H9 (cell line): ENCODE data around the gene SLAMF7. TPM values are rescaled to one million over a fixed set of nuclear protein-coding genes. Genes with fewer than 3 reads are reported as not detected.

Source experiments
- DNase-seq: peaks from one replicate; pipeline ENCODE4 v3.0.0-alpha.2; 2017
- H2AFZ ChIP-seq: one replicate; pipeline ENCODE4 v1.6.1; 2013; ENCODE audit warnings: mild to moderate bottlenecking, low read length, control low read depth, moderate library complexity
- H2AK5ac ChIP-seq: 2 replicates; pipeline ENCODE4 v1.6.1; 2013; ENCODE audit warnings: low read length, control low read depth, mixed read lengths; ENCODE audit not compliant: insufficient read length
- H2BK120ac ChIP-seq: one replicate; pipeline ENCODE4 v1.6.1; 2013; ENCODE audit warnings: low read depth, mild to moderate bottlenecking, low read length, control low read depth, inconsistent platforms; ENCODE audit not compliant: poor library complexity, severe bottlenecking
- H2BK12ac ChIP-seq: 2 replicates; pipeline ENCODE4 v1.6.1; 2013; ENCODE audit warnings: low read length, control low read depth, mixed read lengths, low read depth; ENCODE audit not compliant: insufficient read length
- H2BK15ac ChIP-seq: 2 replicates; pipeline ENCODE4 v1.6.1; 2013; ENCODE audit warnings: low read depth, low read length, control low read depth
- H2BK20ac ChIP-seq: one replicate; pipeline ENCODE4 v1.6.1; 2013; ENCODE audit warnings: low read depth, mild to moderate bottlenecking, low read length, control low read depth, inconsistent platforms; ENCODE audit not compliant: poor library complexity, severe bottlenecking
- H2BK5ac ChIP-seq: 2 replicates; pipeline ENCODE4 v1.6.1; 2013; ENCODE audit warnings: low read length, control low read depth, mixed read lengths; ENCODE audit not compliant: insufficient read length
- H3K14ac ChIP-seq: 2 replicates; pipeline ENCODE4 v1.6.1; 2013; ENCODE audit warnings: low read length, control low read depth; ENCODE audit not compliant: insufficient read depth
- H3K18ac ChIP-seq: 2 replicates; pipeline ENCODE4 v1.6.1; 2013; ENCODE audit warnings: low read depth, mild to moderate bottlenecking, mixed read lengths, low read length, control low read depth; ENCODE audit not compliant: insufficient read length
- H3K23ac ChIP-seq: 2 replicates; pipeline ENCODE4 v1.6.1; 2013; ENCODE audit warnings: low read length, control low read depth, mixed read lengths, low read depth; ENCODE audit not compliant: insufficient read length
- H3K23me2 ChIP-seq: 2 replicates; pipeline ENCODE4 v1.6.1; 2013; ENCODE audit warnings: low read depth, mild to moderate bottlenecking, mixed read lengths, low read length, control low read depth; ENCODE audit not compliant: insufficient read length, poor library complexity, severe bottlenecking
- H3K27ac ChIP-seq: 2 replicates; pipeline ENCODE4 v1.5.1; 2013; ENCODE audit warnings: low read length, control low read depth, mixed read lengths, low read depth; ENCODE audit not compliant: insufficient read length
- H3K27me3 ChIP-seq: 2 replicates; pipeline ENCODE4 v1.6.1; 2013; ENCODE audit warnings: low read length, control low read depth, inconsistent platforms; ENCODE audit not compliant: insufficient read depth
- H3K4ac ChIP-seq: 2 replicates; pipeline ENCODE4 v1.6.1; 2013; ENCODE audit warnings: low read depth, mild to moderate bottlenecking, control low read depth, inconsistent platforms, low read length, moderate library complexity
- H3K4me1 ChIP-seq: 2 replicates; pipeline ENCODE4 v1.6.1; 2013; ENCODE audit warnings: low read length, control low read depth, inconsistent platforms; ENCODE audit not compliant: insufficient read depth
- H3K4me2 ChIP-seq: 2 replicates; pipeline ENCODE4 v1.6.1; 2013; ENCODE audit warnings: low read length, control low read depth, mixed read lengths; ENCODE audit not compliant: insufficient read length, insufficient read depth
- H3K56ac ChIP-seq: 2 replicates; pipeline ENCODE4 v1.6.1; 2013; ENCODE audit warnings: low read depth, mild to moderate bottlenecking, mixed read lengths, low read length, control low read depth; ENCODE audit not compliant: insufficient read length
- H3K79me1 ChIP-seq: 2 replicates; pipeline ENCODE4 v1.6.1; 2013; ENCODE audit warnings: low read depth, mild to moderate bottlenecking, moderate library complexity, low read length, control low read depth, inconsistent platforms; ENCODE audit not compliant: insufficient read depth, poor library complexity, severe bottlenecking
- H3K79me2 ChIP-seq: 2 replicates; pipeline ENCODE4 v1.6.1; 2013; ENCODE audit warnings: low read length, control low read depth, inconsistent platforms; ENCODE audit not compliant: insufficient read depth
- H3K9ac ChIP-seq: 2 replicates; pipeline ENCODE4 v1.6.1; 2013; ENCODE audit warnings: low read length, control low read depth, mixed read lengths; ENCODE audit not compliant: insufficient read length; ENCODE audit errors: extremely low read depth
- H3K9me3 ChIP-seq: one replicate; pipeline ENCODE4 v1.6.1; 2013; ENCODE audit warnings: low read depth, low read length, inconsistent platforms; ENCODE audit not compliant: control insufficient read depth
- H3T11ph ChIP-seq: one replicate; pipeline ENCODE4 v1.6.1; 2013; ENCODE audit warnings: mild to moderate bottlenecking, low read length, control low read depth, inconsistent platforms
- H4K20me1 ChIP-seq: one replicate; pipeline ENCODE4 v1.6.1; 2013; ENCODE audit not compliant: control insufficient read depth, insufficient read length, insufficient read depth
- H4K5ac ChIP-seq: 2 replicates; pipeline ENCODE4 v1.6.1; 2013; ENCODE audit warnings: low read depth, mild to moderate bottlenecking, mixed read lengths, low read length, control low read depth; ENCODE audit not compliant: insufficient read length
- H4K8ac ChIP-seq: replicated peaks from 2 replicates; pipeline ENCODE4 v1.6.1; 2013; ENCODE audit warnings: low read length, control low read depth, mixed read lengths, low read depth; ENCODE audit not compliant: insufficient read length
- H4K91ac ChIP-seq: 2 replicates; pipeline ENCODE4 v1.6.1; 2013; ENCODE audit warnings: low read depth, mild to moderate bottlenecking, moderate library complexity, mixed read lengths, low read length, control low read depth; ENCODE audit not compliant: insufficient read length
- H3K27ac Mint-ChIP-seq, 3 experiments: 2 replicates in 2 of 3; 3 replicates in 1 of 3; pipeline ENCODE4 v1.8.0; 2020 to 2021; ENCODE audit warnings: mixed read lengths in 3 of 3, mild to moderate bottlenecking in 1 of 3, moderate library complexity in 1 of 3
- H3K27me3 Mint-ChIP-seq: 2 replicates; pipeline ENCODE4 v1.8.0; 2021; ENCODE audit warnings: low read depth, mild to moderate bottlenecking, moderate library complexity, mixed read lengths
- H3K36me3 Mint-ChIP-seq, 3 experiments: 2 replicates in 2 of 3; 3 replicates in 1 of 3; pipeline ENCODE4 v1.8.0; 2020 to 2021; ENCODE audit warnings: low read depth in 3 of 3, mixed read lengths in 3 of 3; ENCODE audit not compliant: insufficient read depth in 1 of 3
- H3K4me1 Mint-ChIP-seq, 2 experiments: 2 replicates each; pipeline ENCODE4 v1.8.0; 2020; ENCODE audit warnings: mixed read lengths in 2 of 2
- H3K4me3 Mint-ChIP-seq, 2 experiments: 2 replicates in 1 of 2; 3 replicates in 1 of 2; pipeline ENCODE4 v1.8.0; 2020 to 2021; ENCODE audit warnings: mild to moderate bottlenecking in 2 of 2, mixed read lengths in 2 of 2, moderate library complexity in 1 of 2
- H3K9me3 Mint-ChIP-seq, 2 experiments: 2 replicates in 1 of 2; 3 replicates in 1 of 2; pipeline ENCODE4 v1.8.0; 2020; ENCODE audit warnings: mild to moderate bottlenecking in 2 of 2, mixed read lengths in 2 of 2, moderate library complexity in 1 of 2
- CTCF ChIP-seq: fragments of 200-600 bp; sonication (generic); conservative IDR thresholded peaks from 3 replicates; pipeline ENCODE4 v1.8.0; 2021; ENCODE audit warnings: antibody characterized with exemption, mild to moderate bottlenecking
- WGBS: extraction: QIAGEN DNeasy Blood & Tissue Kit; methylation state at CpG from one replicate; pipeline ENCODE4 v1.1.7; 2013; ENCODE audit warnings: missing lambda C conversion rate, low lambda C conversion rate, mixed read lengths; ENCODE audit not compliant: insufficient read length; ENCODE audit errors: extremely low coverage; 5-methylcytosine and 5-hydroxymethylcytosine counted together
- total RNA-seq: library from RNA; stranded (reverse); gene quantifications from 2 replicates; pipeline ENCODE4 v1.2.1, GENCODE V29; 2021

SLAMF7 gene
- total RNA-seq, 1 experiment from 2014 or later, result not detected

- peaks cover 2% of the 10 kb centered on the region for H3K27me3 Mint-ChIP-seq
- no peaks in the 10 kb centered on the region; a peak in 1 of 5 replicates for H3K9me3 Mint-ChIP-seq
- no peaks in the 10 kb centered on the region for H3K9me3 ChIP-seq
- H3K79me1 ChIP-seq, result no peaks in the 10 kb centered on the region
- no peak overlapping the region for H2BK120ac ChIP-seq
- H3K27me3 ChIP-seq, result no peaks in the 10 kb centered on the region
- H3K27ac ChIP-seq, result no peak overlapping the region
- no peak overlapping the region for H2BK5ac ChIP-seq
- H4K8ac ChIP-seq, result no peak overlapping the region
- H3K4me1 ChIP-seq, result peaks cover 7% of the 10 kb centered on the region; the same call in 1 of the 2 replicates
- H2BK20ac ChIP-seq, result no peak overlapping the region
- no peaks in the 10 kb centered on the region for H3K36me3 Mint-ChIP-seq
- no peaks in the 10 kb centered on the region for H4K20me1 ChIP-seq
- H3K27ac Mint-ChIP-seq, result no peak overlapping the region
- H3K4me1 Mint-ChIP-seq, result peaks cover 25 to 32% of the 10 kb centered on the region in 2 experiments
- H3K23ac ChIP-seq, result no peak overlapping the region
- no peak for DNase-seq
- H3K18ac ChIP-seq, result no peak overlapping the region
- no peak overlapping the region for H3K14ac ChIP-seq
- no CpG with 5 or more reads among the region's 1 CpG for WGBS
- no peak overlapping the region for H2AK5ac ChIP-seq
- H3K4ac ChIP-seq, result no peak overlapping the region
- H2BK12ac ChIP-seq, result no peak overlapping the region
- no peak overlapping the region for H3K56ac ChIP-seq
- no peak overlapping the region for H4K91ac ChIP-seq
- no peak overlapping the region for H2AFZ ChIP-seq
- no peaks in the 10 kb centered on the region for H3K23me2 ChIP-seq
- no peak overlapping the region for H3K9ac ChIP-seq
- H2BK15ac ChIP-seq, result no peak overlapping the region
- no peak overlapping the region for H3T11ph ChIP-seq
- no peak overlapping the region for H3K4me2 ChIP-seq
- no peak for TF ChIP-seq CTCF
- no peak overlapping the region for H4K5ac ChIP-seq
- H3K4me3 Mint-ChIP-seq, result no peak overlapping the region
- H3K79me2 ChIP-seq, result no peaks in the 10 kb centered on the region
These were observed 6.5 kb downstream of the SLAMF7 start for GRCh38 chr1:160745551-160745950.
